ENCODE results near the gene PLCH1.

Gene PLCH1

DNA sequence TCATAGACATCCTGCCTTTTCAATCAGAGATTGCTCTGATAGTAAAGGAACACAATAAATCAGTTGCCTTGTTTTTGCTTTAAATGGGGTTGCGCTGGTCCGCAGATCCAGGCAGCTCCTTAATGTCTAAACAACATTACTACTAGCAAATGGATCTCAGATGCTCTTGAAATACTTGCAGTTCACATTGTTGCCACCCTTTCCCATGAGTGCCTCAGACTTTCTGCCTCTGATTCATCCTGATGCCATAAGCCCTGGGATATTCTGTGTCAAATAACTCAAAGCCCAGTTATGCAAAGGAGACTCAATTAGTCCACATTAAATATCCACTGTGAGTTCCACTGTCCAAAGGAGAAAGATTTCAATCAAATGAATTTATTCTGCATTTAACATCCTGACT, 196.7 kb downstream of the PLCH1 start:
- no peak for DNase-seq (ENCODE audit: low spot score)

GRCh38 chr3:155535098-155535497, 209.8 kb downstream of the PLCH1 start:
- DNase-seq (ENCODE audit: low spot score), result no peak

GRCh38 chr3:155528579-155528978, 216.3 kb downstream of the PLCH1 start:
- DNase-seq (ENCODE audit: low spot score), result no peak

- DNase-seq (ENCODE audit: low spot score), result no peak
These were observed 219.5 kb downstream of the PLCH1 start for GRCh38 chr3:155525324-155525833.

DNA sequence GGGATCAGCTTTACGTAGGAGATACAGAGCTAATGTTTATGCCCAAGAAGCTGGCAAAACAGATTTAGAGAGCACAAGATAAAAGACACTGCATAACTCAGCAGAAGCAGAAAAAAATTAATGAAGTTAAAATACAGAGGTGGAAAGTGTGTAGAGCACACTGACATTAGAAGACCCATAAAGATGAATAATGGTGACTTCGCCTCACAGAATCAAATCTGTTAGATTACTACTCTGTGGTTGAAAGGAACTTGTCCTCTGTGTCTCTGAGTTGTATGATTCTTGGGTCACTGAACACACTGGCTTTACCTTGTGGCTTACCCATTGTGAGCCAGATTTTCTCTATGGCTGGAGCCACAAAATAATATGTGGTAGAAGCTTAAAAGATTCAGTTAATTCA, 224.4 kb downstream of the PLCH1 start:
- DNase-seq (ENCODE audit: low spot score), result no peak

- no peak for DNase-seq (ENCODE audit: low spot score)
These were observed 225.8 kb downstream of the PLCH1 start for GRCh38 chr3:155519078-155519477.

- no peak for DNase-seq (ENCODE audit: low spot score)
These were observed 227.0 kb downstream of the PLCH1 start for GRCh38 chr3:155517903-155518302.

- no peak for DNase-seq (ENCODE audit: low spot score)
These were observed 228.4 kb downstream of the PLCH1 start for GRCh38 chr3:155516439-155516838.

- DNase-seq (ENCODE audit: low spot score), result no peak
These were observed 232.0 kb downstream of the PLCH1 start for GRCh38 chr3:155512867-155513261.

- no peak for DNase-seq (ENCODE audit: low spot score)
These were observed 232.6 kb downstream of the PLCH1 start for GRCh38 chr3:155512175-155512866.

DNA sequence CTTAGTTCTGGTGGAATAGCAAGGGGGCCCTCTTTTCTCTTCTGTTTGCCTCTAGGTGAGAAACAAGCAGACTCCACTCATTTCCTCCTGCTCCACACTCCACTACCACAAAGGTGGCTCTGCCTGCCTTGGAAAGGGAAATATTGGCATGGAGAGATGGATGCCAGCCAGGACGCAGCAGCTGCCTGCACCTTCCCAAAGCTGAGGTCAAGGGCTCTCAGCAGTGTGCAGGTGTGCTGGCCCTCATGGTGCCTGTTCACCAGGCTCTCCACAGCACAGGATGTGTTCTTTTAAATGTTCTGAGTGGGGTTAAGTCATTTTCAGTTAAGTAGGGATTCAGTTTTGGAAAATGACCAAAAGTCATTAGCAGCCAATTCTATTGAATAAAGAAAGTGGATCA, 240.2 kb downstream of the PLCH1 start:
- no peak for DNase-seq (ENCODE audit: low spot score)

DNA sequence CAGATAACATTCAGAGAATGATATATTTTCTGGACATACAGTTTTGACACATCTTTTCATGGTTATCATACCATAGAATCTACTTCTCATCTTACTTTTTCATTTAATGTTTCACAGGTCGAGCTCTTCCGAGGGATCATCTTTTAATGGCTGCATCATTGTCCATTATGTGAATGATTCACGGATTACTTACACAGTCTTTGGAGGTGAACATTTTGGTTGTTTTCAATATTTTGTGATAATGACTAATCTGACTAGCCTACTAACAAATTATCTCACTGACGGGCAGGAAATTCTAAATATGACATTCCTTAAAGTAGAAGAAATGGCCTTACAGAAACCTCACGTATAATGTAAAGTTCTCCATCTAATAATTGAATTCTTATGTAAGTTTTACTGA, 242.2 kb downstream of the PLCH1 start:
- no peak for DNase-seq (ENCODE audit: low spot score)

DNA sequence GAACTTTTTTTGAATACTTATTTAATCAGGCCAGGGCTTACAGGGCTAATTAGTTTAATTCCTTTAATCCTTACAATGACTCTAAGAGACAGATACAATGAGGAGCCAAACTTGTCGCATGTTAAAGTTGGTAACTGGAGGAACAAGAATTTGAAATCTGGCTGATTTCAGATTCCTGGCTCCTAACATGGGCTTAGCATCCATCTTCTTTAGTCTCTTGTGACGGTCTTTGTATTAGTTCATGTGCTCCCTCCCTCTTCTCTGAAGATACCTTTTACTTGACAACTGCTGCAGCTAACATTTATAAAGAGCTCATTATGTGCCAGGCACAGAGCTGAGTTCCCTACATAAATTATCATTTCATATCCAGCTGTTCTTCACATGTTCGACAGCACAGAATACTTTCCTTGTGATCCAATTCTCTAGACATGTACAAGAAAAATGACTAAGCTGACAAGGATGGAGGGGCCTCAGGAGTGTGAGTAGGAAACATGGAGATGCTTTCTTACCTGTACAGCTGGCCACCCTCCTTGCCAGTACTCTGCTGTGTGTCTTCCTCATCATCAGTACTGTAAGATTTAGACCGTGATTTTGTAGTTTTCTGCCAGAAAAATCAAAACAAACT, 244.6 kb downstream of the PLCH1 start:
- DNase-seq (ENCODE audit: low spot score), result no peak

DNA sequence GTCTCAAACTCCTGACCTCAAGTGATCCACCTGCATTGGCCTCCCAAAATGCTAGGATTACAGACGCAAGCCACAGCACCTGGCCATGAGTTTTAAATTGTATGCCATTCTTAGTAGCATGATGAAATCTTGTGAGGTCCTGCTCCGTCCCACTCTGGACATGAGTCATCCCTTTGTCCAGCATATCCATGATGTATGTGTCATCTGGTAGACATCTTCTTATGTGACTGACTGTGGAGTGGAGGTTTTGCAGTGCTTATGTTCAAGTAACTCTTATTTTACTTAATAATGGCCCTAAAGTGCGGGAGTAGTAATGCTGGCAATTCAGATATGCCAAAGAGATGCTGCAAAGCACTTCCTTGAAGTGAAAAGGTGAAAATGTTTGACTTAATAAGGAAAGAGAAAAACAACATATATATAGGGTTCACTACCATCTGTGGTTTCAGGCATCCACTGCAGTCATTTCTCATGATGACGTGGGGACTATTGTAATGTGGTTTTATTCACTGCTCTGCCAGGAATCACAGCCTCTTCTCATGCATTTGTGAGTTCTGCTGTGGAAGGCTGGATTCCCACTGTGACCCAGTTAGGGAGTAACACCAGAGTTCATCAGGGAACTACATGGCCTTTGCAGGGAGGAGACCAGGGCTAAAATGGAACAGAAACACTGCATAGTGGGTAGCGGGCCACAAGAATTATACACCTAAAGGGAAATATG, 246.8 kb downstream of the PLCH1 start:
- DNase-seq (ENCODE audit: low spot score), result no peak

- no peak for DNase-seq (ENCODE audit: low spot score)
These were observed 248.7 kb downstream of the PLCH1 start for GRCh38 chr3:155496206-155496605.

DNA sequence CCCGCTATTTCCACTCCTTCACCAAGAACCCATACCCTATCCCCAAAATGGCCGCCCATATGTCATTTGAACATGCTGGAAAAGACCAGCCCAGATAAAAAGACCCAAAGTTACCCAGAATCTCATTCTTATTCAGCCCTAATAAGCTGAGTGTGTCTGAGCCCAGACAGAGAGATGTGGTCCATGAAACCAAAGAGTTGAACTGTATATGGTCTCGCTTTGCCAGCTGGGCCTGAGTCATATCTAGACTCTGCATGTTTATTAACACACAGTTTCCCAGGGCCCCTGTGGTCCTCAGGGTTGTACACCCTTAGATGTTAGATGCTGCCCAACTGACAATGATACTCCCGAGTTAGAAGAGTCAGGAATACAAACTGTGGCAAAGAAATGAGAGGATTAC, 249.5 kb downstream of the PLCH1 start:
- no peak for DNase-seq (ENCODE audit: low spot score)

- no peak for DNase-seq (ENCODE audit: low spot score)
These were observed 250.5 kb downstream of the PLCH1 start for GRCh38 chr3:155494332-155494731.

GRCh38 chr3:155492841-155493240, 252.0 kb downstream of the PLCH1 start:
- no peak for DNase-seq (ENCODE audit: low spot score)

- DNase-seq (ENCODE audit: low spot score), result no peak
These were observed 253.2 kb downstream of the PLCH1 start for GRCh38 chr3:155491696-155492095.

DNA sequence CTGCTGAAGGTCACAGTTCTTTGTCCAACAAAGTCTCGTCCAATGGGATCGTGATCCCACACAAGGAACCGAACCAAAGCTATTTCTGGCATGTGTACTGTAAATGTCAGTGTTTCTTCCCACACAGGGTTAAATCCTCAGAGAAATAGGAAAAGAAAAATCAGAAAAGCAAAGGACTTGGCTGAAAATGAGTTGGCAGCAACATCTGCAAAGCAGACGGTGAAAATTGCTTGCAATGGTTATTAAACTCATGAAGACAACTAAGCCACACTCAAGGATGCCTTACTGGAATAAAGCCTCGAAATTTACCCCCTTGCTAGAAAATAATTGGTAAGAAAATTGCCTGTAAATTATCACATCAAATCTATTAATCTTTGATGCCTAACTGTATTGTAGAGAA, 256.2 kb downstream of the PLCH1 start:
- DNase-seq (ENCODE audit: low spot score), result no peak

GRCh38 chr3:155485897-155486296, 259.0 kb downstream of the PLCH1 start:
- no peak for DNase-seq (ENCODE audit: low spot score)

DNA sequence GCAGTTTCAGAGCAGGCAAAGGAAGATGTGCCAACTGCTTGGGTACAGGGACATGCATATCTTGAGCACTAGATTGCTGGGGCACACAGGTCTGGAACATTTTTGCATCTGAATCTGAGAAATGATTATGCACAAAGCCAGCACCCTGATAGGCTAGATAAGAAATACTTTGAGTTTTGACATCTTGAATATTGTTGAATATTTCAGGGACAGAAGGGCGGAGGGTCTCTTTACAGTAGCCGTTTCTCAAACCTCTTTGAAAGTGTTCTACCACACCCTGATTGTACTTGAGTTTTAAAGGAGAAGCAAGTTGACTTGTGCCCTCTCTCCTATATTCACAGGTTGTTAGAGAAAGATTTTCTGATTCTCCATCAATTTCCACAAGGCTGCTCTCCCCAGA, 263.3 kb downstream of the PLCH1 start:
- DNase-seq (ENCODE audit: low spot score), result no peak

- DNase-seq (ENCODE audit: low spot score), result no peak
These were observed 263.8 kb downstream of the PLCH1 start for GRCh38 chr3:155481089-155481488.

All from germinal center (tissue), 1 donor.